ENCODE results near the gene ARID4B. TPM values are rescaled to one million over a fixed set of nuclear protein-coding genes. Genes with fewer than 3 reads are reported as not detected.

Gene ARID4B
- total RNA-seq, 1 experiment from 2014 or later = 28.3 TPM

DNA sequence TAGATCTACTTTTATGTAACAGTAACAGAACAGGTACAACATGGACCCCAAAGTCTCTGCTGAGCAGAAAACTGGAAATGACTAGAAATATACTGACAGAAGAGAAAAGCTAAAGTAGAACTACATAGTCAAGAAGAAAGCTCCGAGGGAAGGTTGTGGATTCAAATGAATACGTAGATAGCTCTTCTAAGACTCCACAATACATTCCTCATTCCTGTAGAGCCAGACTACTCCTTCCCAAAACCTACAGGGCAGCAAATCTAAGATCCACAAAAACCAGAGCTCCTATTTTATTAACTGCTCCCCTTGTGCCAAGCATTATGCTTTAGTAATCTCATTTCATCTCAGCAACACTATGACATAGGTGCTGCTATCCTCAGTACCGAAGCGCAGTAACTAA is 35.2 kb downstream of the ARID4B start:
- ChIA-PET CTCF (no interaction called here), RAD21 (ENCODE audit: low non-redundant PET in 1 of 2, low total read pairs in 2 of 2, uncharacterized antibody in 2 of 2, unreplicated experiment in 2 of 2) (interaction anchor here in 1 of 2 experiments (0.6 kb wide), 1 partner anchor 164 kb away, joined by 3 read pairs; no protein-coding TSS in a partner anchor), POLR2A (no interaction called here)
- TF ChIP-seq POLR2A (IDR thresholded peaks at IDR 0.05; ENCODE audit: borderline replicate concordance, extremely low read depth, insufficient read depth, insufficient read length) = no peak
- no peak for TF ChIP-seq EGR1 (IDR thresholded peaks at IDR 0.05; ENCODE audit: low read depth)
- TF ChIP-seq EZH2 (IDR thresholded peaks at IDR 0.05) = no peak
- no peak for TF ChIP-seq SRF (IDR thresholded peaks at IDR 0.05; ENCODE audit: low read depth)
- TF ChIP-seq JUND (IDR thresholded peaks at IDR 0.05) = no peak
- no peak for TF ChIP-seq TCF7L2 (IDR thresholded peaks at IDR 0.05; ENCODE audit: borderline replicate concordance, extremely low read depth, insufficient read depth, insufficient read length)
- TF ChIP-seq SP1 (IDR thresholded peaks at IDR 0.05; ENCODE audit: low read depth) = no peak
- TF ChIP-seq EZH2phosphoT487 (IDR thresholded peaks at IDR 0.05; ENCODE audit: borderline replicate concordance) = no peak
- TF ChIP-seq YY1 (IDR thresholded peaks at IDR 0.05; ENCODE audit: extremely low read depth, insufficient replicate concordance, low read depth, low read length) = no peak
- no peak for TF ChIP-seq CEBPB (IDR thresholded peaks at IDR 0.05; ENCODE audit: low read depth)
- no peak for TF ChIP-seq CBX3 (IDR thresholded peaks at IDR 0.05; ENCODE audit: low read depth)
- TF ChIP-seq, protein P1, sequence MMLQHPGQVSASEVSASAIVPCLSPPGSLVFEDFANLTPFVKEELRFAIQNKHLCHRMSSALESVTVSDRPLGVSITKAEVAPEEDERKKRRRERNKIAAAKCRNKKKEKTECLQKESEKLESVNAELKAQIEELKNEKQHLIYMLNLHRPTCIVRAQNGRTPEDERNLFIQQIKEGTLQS (IDR thresholded peaks at IDR 0.05) = no peak
- TF ChIP-seq ELF1 (IDR thresholded peaks at IDR 0.05; ENCODE audit: borderline replicate concordance, low read depth) = no peak
- TF ChIP-seq, protein P2, sequence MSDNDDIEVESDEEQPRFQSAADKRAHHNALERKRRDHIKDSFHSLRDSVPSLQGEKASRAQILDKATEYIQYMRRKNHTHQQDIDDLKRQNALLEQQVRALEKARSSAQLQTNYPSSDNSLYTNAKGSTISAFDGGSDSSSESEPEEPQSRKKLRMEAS (IDR thresholded peaks at IDR 0.05) = no peak
- TF ChIP-seq SIN3A (IDR thresholded peaks at IDR 0.05; ENCODE audit: low read depth) = no peak
- no peaks in the 10 kb centered on the region for H3K9me2 ChIP-seq (ENCODE audit: insufficient read depth)
- ATAC-seq = no peak
- no peak overlapping the region for H2AFZ ChIP-seq (ENCODE audit: low read depth, low read length, poor library complexity, severe bottlenecking)
- DNase-seq (ENCODE audit: low read depth, low spot score) = no peak
- H3K36me3 ChIP-seq (ENCODE audit: control insufficient read depth in 1 of 2, insufficient read depth in 2 of 2, low read length in 2 of 2) = no peaks in the 10 kb centered on the region
- H3K27ac ChIP-seq (ENCODE audit: low read depth, low read length) = no peak overlapping the region
- no peak overlapping the region for H3K9ac ChIP-seq (ENCODE audit: low read length)
- no peak overlapping the region for H3K4me3 ChIP-seq (replicated peaks in 1 of 2; ENCODE audit: low read depth in 1 of 2, low read length in 2 of 2)
- peaks cover 12% of the 10 kb centered on the region for H4K20me1 ChIP-seq (ENCODE audit: insufficient read depth)
- H3K4me1 ChIP-seq (ENCODE audit: control insufficient read depth in 1 of 2, insufficient read depth in 2 of 2, low read length in 2 of 2) = peaks cover 19 to 25% of the 10 kb centered on the region in 2 experiments
- intact Hi-C loops (cut with micrococcal nuclease) = no loop called here
- H3K79me2 ChIP-seq (ENCODE audit: insufficient read depth, low read length) = peaks cover 96% of the 10 kb centered on the region
- no peaks in the 10 kb centered on the region for H3K9me3 ChIP-seq (ENCODE audit: control insufficient read depth in 1 of 2, insufficient read depth in 1 of 2, low read depth in 1 of 2, low read length in 2 of 2)
- no TSS peak for BruUV-seq (replicated peaks)
- no peak overlapping the region for H3K4me2 ChIP-seq (ENCODE audit: low read length)
- no peaks in the 10 kb centered on the region for H3K27me3 ChIP-seq (ENCODE audit: insufficient read depth, low read length)
